PFSK-1 (cell line): ENCODE measurements around the gene WDR82.

Experiments used
- FOXP2 ChIP-seq: optimal IDR thresholded peaks from 2 replicates; pipeline ENCODE3; 2011; ENCODE audit warnings: borderline replicate concordance, control low read depth, inconsistent platforms; ENCODE audit not compliant: insufficient read depth; ENCODE audit errors: extremely low read length, extremely low read depth
- REST ChIP-seq, 2 experiments: IDR thresholded peaks; 2 replicates each; pipeline versions ENCODE4 v1.6.1 to v1.8.0; 2011 to 2012; ENCODE audit warnings: low read depth in 2 of 2, low read length in 2 of 2, control low read depth in 1 of 2, inconsistent platforms in 1 of 2, mild to moderate bottlenecking in 1 of 2, moderate library complexity in 1 of 2; ENCODE audit not compliant: insufficient read depth in 1 of 2

GRCh38 chr3:52227766-52228165 lies 50.7 kb downstream of the WDR82 start:
- TF ChIP-seq FOXP2 (no peak), REST (IDR thresholded peaks at IDR 0.05; ENCODE audit: insufficient read depth in 1 of 2, low read depth in 2 of 2, low read length in 2 of 2) (no peak)
